HG03558 (cell line): Measurements from ENCODE around the gene LAPTM4A.

Experiments
- ATAC-seq: cut with Tn5 transposase; IDR thresholded peaks from one replicate; pipeline ENCODE4 v1.9.1; 2021; ENCODE audit warnings: moderate number of reproducible peaks; ENCODE audit not compliant: unreplicated experiment; ENCODE audit errors: extremely low read depth

The LAPTM4A gene

DNA sequence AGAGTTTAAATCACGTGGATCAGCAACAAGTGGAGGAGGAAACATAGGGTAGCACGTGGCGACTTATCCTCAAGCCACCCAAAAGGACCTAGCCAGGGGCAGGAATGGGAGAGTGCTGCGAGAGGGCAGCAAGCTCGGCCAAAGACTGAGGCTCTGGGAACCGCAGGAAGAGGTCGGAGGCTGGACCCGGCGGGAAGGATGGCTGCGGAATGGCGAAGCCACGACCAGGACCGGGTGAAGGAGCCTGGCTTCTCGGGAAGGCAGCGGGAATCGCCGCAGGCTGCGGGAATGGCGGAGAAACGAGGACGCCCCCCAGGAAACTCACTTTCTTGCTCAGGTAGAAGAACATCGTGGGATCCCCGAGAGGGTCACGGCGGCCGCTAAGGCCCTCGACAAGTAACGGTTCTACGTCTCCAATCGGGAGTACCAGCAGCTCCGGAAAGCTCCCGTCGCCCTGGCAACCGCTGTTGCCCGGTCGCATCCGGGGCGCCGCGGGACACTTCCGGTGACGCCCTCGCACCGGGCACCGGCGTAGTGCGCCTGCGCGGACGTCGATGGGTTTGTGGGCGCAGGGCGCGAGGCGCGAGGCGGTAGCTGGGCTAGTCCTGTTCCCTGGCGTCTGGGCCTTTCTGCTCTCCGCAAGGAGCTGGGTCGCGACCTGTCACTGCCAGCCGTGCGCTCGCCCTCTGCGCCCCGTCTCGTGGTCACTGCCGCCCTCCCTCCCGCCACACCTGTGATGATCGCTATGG lies 61.6 kb downstream of the LAPTM4A start, which contains the start of gene WDR35:
Gene WDR35 (minus strand): TSS at position 439 of the 749 bp plus-strand sequence. CDS start 90 bp downstream, at position 349.
- peak; percentile 87 for ATAC-seq

GRCh38 chr2:19989342-19989666 lies 62.1 kb downstream of the LAPTM4A start:
- no peak for ATAC-seq

GRCh38 chr2:19988600-19988999 lies 62.8 kb downstream of the LAPTM4A start:
- ATAC-seq = no peak

GRCh38 chr2:19987936-19988335 lies 63.5 kb downstream of the LAPTM4A start:
- ATAC-seq = peak; percentile 41
